Karpas-422 (cell line): ENCODE results near the gene RFX7. TPM values are rescaled to one million over a fixed set of nuclear protein-coding genes. Genes with fewer than 3 reads are reported as not detected.

Source experiments
- DNase-seq: peaks from one replicate; pipeline ENCODE4 v3.0.0-alpha.2; 2015
- H2AFZ ChIP-seq: fragments of 200-600 bp; sonication (generic); 2 replicates; pipeline ENCODE4 v1.6.1; 2014; ENCODE audit warnings: antibody characterized with exemption, low read length, mixed read lengths
- H3K27ac ChIP-seq: fragments of 200-600 bp; sonication (generic); 2 replicates; pipeline ENCODE4 v1.5.1; 2014; ENCODE audit warnings: mild to moderate bottlenecking, low read length, moderate library complexity
- H3K27me3 ChIP-seq: fragments of 200-600 bp; sonication (generic); 2 replicates; pipeline ENCODE4 v1.6.1; 2014; ENCODE audit warnings: low read length, mixed read lengths
- H3K36me3 ChIP-seq: fragments of 200-600 bp; sonication (generic); 2 replicates; pipeline ENCODE4 v1.6.1; 2014; ENCODE audit warnings: low read length, mixed read lengths; ENCODE audit not compliant: insufficient read depth
- H3K4me1 ChIP-seq: fragments of 200-600 bp; sonication (generic); 2 replicates; pipeline ENCODE4 v1.6.1; 2014; ENCODE audit warnings: mild to moderate bottlenecking, low read length, mixed read lengths
- H3K4me2 ChIP-seq: fragments of 200-600 bp; sonication (generic); 2 replicates; pipeline ENCODE4 v1.6.1; 2014; ENCODE audit warnings: low read length, low read depth, mild to moderate bottlenecking; ENCODE audit not compliant: poor library complexity, severe bottlenecking
- H3K4me3 ChIP-seq: fragments of 200-600 bp; sonication (generic); 2 replicates; pipeline ENCODE4 v1.5.1; 2014; ENCODE audit warnings: mild to moderate bottlenecking, antibody characterized with exemption, low read length, mixed read lengths
- H3K79me2 ChIP-seq: fragments of 200-600 bp; sonication (generic); 2 replicates; pipeline ENCODE4 v1.6.1; 2014; ENCODE audit warnings: mild to moderate bottlenecking, low read length, mixed read lengths
- H3K9ac ChIP-seq: fragments of 200-600 bp; sonication (generic); 2 replicates; pipeline ENCODE4 v1.6.0; 2014; ENCODE audit warnings: low read length
- H3K9me2 ChIP-seq: fragments of 200-600 bp; sonication (generic), shearing (Covaris generic); replicated peaks from 2 replicates; pipeline ENCODE4 v1.6.0; 2014; ENCODE audit warnings: mild to moderate bottlenecking, low read length, moderate library complexity; ENCODE audit not compliant: insufficient read depth
- H3K9me3 ChIP-seq: fragments of 300-700, 200-600 bp; sonication (generic); 2 replicates; pipeline ENCODE4 v1.6.1; 2014; ENCODE audit warnings: low read length, mixed read lengths
- H4K20me1 ChIP-seq: fragments of 200-600 bp; sonication (generic); 2 replicates; pipeline ENCODE4 v1.6.1; 2014; ENCODE audit warnings: mild to moderate bottlenecking, antibody characterized with exemption, low read length, low read depth; ENCODE audit not compliant: insufficient read depth
- total RNA-seq: library from RNA; depleted of rRNA; stranded (reverse); fragments of >200 nt; shearing (Covaris generic); gene quantifications from 2 replicates; pipeline ENCODE4 v1.2.3, GENCODE V29; 2014; ENCODE audit warnings: low replicate concordance

Gene RFX7
- total RNA-seq, 1 experiment from 2014 or later = 57.3 TPM

- Histone ChIP-seq H4K20me1 (no peaks in the 10 kb centered on the region), H3K79me2 (no peaks in the 10 kb centered on the region), H3K4me2 (no peak overlapping the region), H3K27me3 (no peaks in the 10 kb centered on the region), H3K4me3 (no peak overlapping the region), H2AFZ (no peak overlapping the region), H3K9me2 (no peaks in the 10 kb centered on the region), H3K9ac (no peak overlapping the region), H3K4me1 (no peaks in the 10 kb centered on the region), H3K27ac (no peak overlapping the region), H3K36me3 (no peaks in the 10 kb centered on the region), H3K9me3 (no peaks in the 10 kb centered on the region)
- DNase-seq = no peak
Observed at GRCh38 chr15:56042982-56043980, 200.4 kb downstream of the RFX7 start.

- no peaks in the 10 kb centered on the region for H3K27me3 ChIP-seq
- no peaks in the 10 kb centered on the region for H3K9me3 ChIP-seq
- H3K79me2 ChIP-seq = no peaks in the 10 kb centered on the region
- no peaks in the 10 kb centered on the region; the same call in 1 of the 2 replicates for H3K4me1 ChIP-seq
- H3K27ac ChIP-seq = no peak overlapping the region
- H3K9ac ChIP-seq = no peak overlapping the region
- H3K9me2 ChIP-seq = no peaks in the 10 kb centered on the region
- H3K36me3 ChIP-seq = no peaks in the 10 kb centered on the region
- H2AFZ ChIP-seq = no peak overlapping the region
- no peak overlapping the region for H3K4me2 ChIP-seq
- H3K4me3 ChIP-seq = no peak overlapping the region
- no peaks in the 10 kb centered on the region for H4K20me1 ChIP-seq
- no peak for DNase-seq
Observed at GRCh38 chr15:56042498-56042897, 201.2 kb downstream of the RFX7 start.

- H3K4me2 ChIP-seq = no peak overlapping the region
- DNase-seq = no peak
- H2AFZ ChIP-seq = no peak overlapping the region
Observed at GRCh38 chr15:56042031-56042430, 201.6 kb downstream of the RFX7 start.

GRCh38 chr15:56040081-56041035, 203.3 kb downstream of the RFX7 start:
- Histone ChIP-seq H3K27ac (no peak overlapping the region), H3K4me2 (no peak overlapping the region), H3K27me3 (no peaks in the 10 kb centered on the region), H3K4me3 (no peak overlapping the region), H3K9ac (no peak overlapping the region), H3K4me1 (no peaks in the 10 kb centered on the region; the same call in 1 of the 2 replicates), H3K36me3 (no peaks in the 10 kb centered on the region), H3K9me3 (no peaks in the 10 kb centered on the region), H2AFZ (no peak overlapping the region), H3K79me2 (no peaks in the 10 kb centered on the region), H3K9me2 (no peaks in the 10 kb centered on the region), H4K20me1 (no peaks in the 10 kb centered on the region)
- DNase-seq = no peak

More at GRCh38 chr15:56042031-56042430, 201.6 kb downstream of the RFX7 start:
- Histone ChIP-seq H3K36me3 (no peaks in the 10 kb centered on the region), H3K4me1 (no peaks in the 10 kb centered on the region; the same call in 1 of the 2 replicates), H3K9me3 (no peaks in the 10 kb centered on the region), H3K79me2 (no peaks in the 10 kb centered on the region), H3K27ac (no peak overlapping the region), H3K4me3 (no peak overlapping the region), H3K9ac (no peak overlapping the region), H3K9me2 (no peaks in the 10 kb centered on the region), H3K27me3 (no peaks in the 10 kb centered on the region), H4K20me1 (no peaks in the 10 kb centered on the region)

GRCh38 chr15:56038707-56039106, 205.0 kb downstream of the RFX7 start:
- H3K9ac ChIP-seq = no peak overlapping the region
- no peak for DNase-seq
- no peaks in the 10 kb centered on the region for H4K20me1 ChIP-seq
- no peaks in the 10 kb centered on the region; the same call in 1 of the 2 replicates for H3K4me1 ChIP-seq
- no peaks in the 10 kb centered on the region for H3K9me2 ChIP-seq
- no peaks in the 10 kb centered on the region for H3K9me3 ChIP-seq
- H3K4me2 ChIP-seq = no peak overlapping the region
- no peak overlapping the region for H3K27ac ChIP-seq
- no peak overlapping the region for H3K4me3 ChIP-seq
- H3K79me2 ChIP-seq = no peaks in the 10 kb centered on the region
- H3K36me3 ChIP-seq = no peaks in the 10 kb centered on the region
- H2AFZ ChIP-seq = no peak overlapping the region
- H3K27me3 ChIP-seq = no peaks in the 10 kb centered on the region

- Histone ChIP-seq H3K36me3 (no peaks in the 10 kb centered on the region), H3K9me2 (no peaks in the 10 kb centered on the region), H3K4me3 (no peak overlapping the region), H3K79me2 (no peaks in the 10 kb centered on the region), H3K4me2 (no peak overlapping the region), H4K20me1 (no peaks in the 10 kb centered on the region), H3K27ac (no peak overlapping the region), H3K9me3 (no peaks in the 10 kb centered on the region), H2AFZ (no peak overlapping the region), H3K9ac (no peak overlapping the region), H3K4me1 (no peaks in the 10 kb centered on the region; the same call in 1 of the 2 replicates), H3K27me3 (no peaks in the 10 kb centered on the region)
- peak; percentile 48 for DNase-seq
Observed at GRCh38 chr15:56038015-56038414, 205.7 kb downstream of the RFX7 start.
